SJSA1 (cell line): ENCODE measurements around the gene WDR18. TPM values are rescaled to one million over a fixed set of nuclear protein-coding genes. Genes with fewer than 3 reads are reported as not detected.
A peak's percentile ranks its signal among the peaks of the same experiment; 100 is the strongest.

Source experiments
- DNase-seq, 2 experiments: peaks; one replicate each; pipeline ENCODE4 v3.0.0-alpha.2; 2015 to 2020; ENCODE audit warnings: low spot score in 2 of 2, low read depth in 1 of 2
- H3K27ac ChIP-seq: fragments of 250-450 bp; sonication (Bioruptor Pico); 2 replicates; pipeline ENCODE4 v1.5.1; 2020; ENCODE audit warnings: mild to moderate bottlenecking, moderate library complexity
- H3K27me3 ChIP-seq: fragments of 250-450 bp; sonication (Bioruptor Pico); replicated peaks from 2 replicates; pipeline ENCODE4 v1.5.1; 2020; ENCODE audit warnings: mild to moderate bottlenecking, moderate library complexity
- H3K36me3 ChIP-seq: fragments of 250-450 bp; sonication (Bioruptor Pico); 2 replicates; pipeline ENCODE4 v1.5.1; 2020; ENCODE audit warnings: mild to moderate bottlenecking
- H3K4me1 ChIP-seq: fragments of 250-450 bp; sonication (Bioruptor Pico); replicated peaks from 2 replicates; pipeline ENCODE4 v1.6.1; 2021; ENCODE audit warnings: mild to moderate bottlenecking
- H3K4me3 ChIP-seq: fragments of 250-450 bp; sonication (Bioruptor Pico); 2 replicates; pipeline ENCODE4 v1.5.1; 2020; ENCODE audit warnings: mild to moderate bottlenecking
- H3K9me3 ChIP-seq: fragments of 250-450 bp; sonication (Bioruptor Pico); replicated peaks from 2 replicates; pipeline ENCODE4 v1.5.1; 2020; ENCODE audit warnings: mild to moderate bottlenecking
- total RNA-seq: library from RNA; depleted of rRNA; stranded (reverse); fragments of >200 nt; shearing (Covaris generic); gene quantifications from 2 replicates; pipeline ENCODE4 v1.2.3, GENCODE V29; 2014; rRNA removed

The WDR18 gene
- total RNA-seq, 1 experiment from 2014 or later, result 60.5 TPM

- peaks cover 43% of the 10 kb centered on the region for H3K4me1 ChIP-seq
- H3K4me3 ChIP-seq, result peak overlapping the region; percentile 30
- H3K36me3 ChIP-seq, result peaks cover 34% of the 10 kb centered on the region
- H3K27me3 ChIP-seq, result no peaks in the 10 kb centered on the region
- DNase-seq, result no peak
- no peak overlapping the region for H3K27ac ChIP-seq
- no peaks in the 10 kb centered on the region for H3K9me3 ChIP-seq
These were observed 57.2 kb downstream of the WDR18 start for GRCh38 chr19:1041272-1041834.

GRCh38 chr19:1041835-1042685 lies 57.9 kb downstream of the WDR18 start:
- no peak overlapping the region for H3K27ac ChIP-seq
- H3K4me1 ChIP-seq, result peaks cover 42% of the 10 kb centered on the region
- H3K27me3 ChIP-seq, result no peaks in the 10 kb centered on the region
- H3K9me3 ChIP-seq, result no peaks in the 10 kb centered on the region
- DNase-seq, result no peak
- peaks cover 27% of the 10 kb centered on the region for H3K36me3 ChIP-seq
- no peak overlapping the region for H3K4me3 ChIP-seq

- Histone ChIP-seq H3K4me1 (peaks cover 35% of the 10 kb centered on the region), H3K27ac (no peak overlapping the region), H3K4me3 (no peak overlapping the region), H3K36me3 (peaks cover 18% of the 10 kb centered on the region), H3K27me3 (no peaks in the 10 kb centered on the region), H3K9me3 (no peaks in the 10 kb centered on the region)
- DNase-seq, result no peak
These were observed 58.8 kb downstream of the WDR18 start for GRCh38 chr19:1042689-1043511.

Other genes with a start within 250 kb of the WDR18 start
- 0.11 TPM in 1 of 2 replicates, not detected in the other for gene MISP, start 233.2 kb upstream of the WDR18 start, total RNA-seq
- 177 and 308 TPM in 2 replicates for gene PTBP1, start 186.9 kb upstream of the WDR18 start, total RNA-seq
- gene PLPPR3, start 162.4 kb upstream of the WDR18 start, total RNA-seq, result 1.1 and 2.3 TPM in 2 replicates
- not detected in 2 replicates for gene AZU1, start 156.5 kb upstream of the WDR18 start, total RNA-seq
- gene PRTN3, start 143.3 kb upstream of the WDR18 start, total RNA-seq, result not detected in 2 replicates
- not detected in 2 replicates for gene ELANE, start 132.0 kb upstream of the WDR18 start, total RNA-seq
- gene CFD, start 124.7 kb upstream of the WDR18 start, total RNA-seq, result 3.3 and 12.5 TPM in 2 replicates
- 17.2 and 18.7 TPM in 2 replicates for gene MED16, start 91.2 kb upstream of the WDR18 start, total RNA-seq
- gene RNU6-9, start 90.9 kb upstream of the WDR18 start, total RNA-seq, result not detected in 2 replicates
- 23.9 and 38.2 TPM in 2 replicates for gene R3HDM4, start 71.1 kb upstream of the WDR18 start, total RNA-seq
- not detected in 2 replicates for gene KISS1R, start 67.0 kb upstream of the WDR18 start, total RNA-seq
- 4.2 and 8.1 TPM in 2 replicates for gene ARID3A, start 58.3 kb upstream of the WDR18 start, total RNA-seq
- not detected in 2 replicates for gene GRIN3B, start 16.1 kb downstream of the WDR18 start, total RNA-seq
- gene TMEM259, start 36.8 kb downstream of the WDR18 start, total RNA-seq, result 122 and 131 TPM in 2 replicates
- gene RNU6-2, start 37.2 kb downstream of the WDR18 start, total RNA-seq, result not detected in 2 replicates
- gene CNN2, start 42.3 kb downstream of the WDR18 start, total RNA-seq, result 403 and 441 TPM in 2 replicates
- 0.82 and 3.9 TPM in 2 replicates for gene ABCA7, start 55.8 kb downstream of the WDR18 start, total RNA-seq
- gene ARHGAP45, start 82.8 kb downstream of the WDR18 start, total RNA-seq, result 0.03 TPM in 1 of 2 replicates, not detected in the other
- gene POLR2E, start 111.0 kb downstream of the WDR18 start, total RNA-seq, result 143 and 173 TPM in 2 replicates
- gene GPX4, start 119.6 kb downstream of the WDR18 start, total RNA-seq, result 387 and 449 TPM in 2 replicates
- gene SBNO2, start 189.9 kb downstream of the WDR18 start, total RNA-seq, result 24.8 and 26.2 TPM in 2 replicates
- gene STK11, start 221.4 kb downstream of the WDR18 start, total RNA-seq, result 61.6 and 70.1 TPM in 2 replicates